GM18517 (cell line): ENCODE results near the gene P2RX4.
"Not testable (repeated sequence)": the region's sequence is repeated elsewhere in the genome, so short reads cannot be mapped to it uniquely, and the experiment has no call there.

Experiments used
- ATAC-seq: cut with Tn5 transposase; IDR thresholded peaks from one replicate; pipeline ENCODE4 v1.9.1; 2021; ENCODE audit warnings: mild to moderate bottlenecking, moderate library complexity; ENCODE audit not compliant: unreplicated experiment

The P2RX4 gene

DNA sequence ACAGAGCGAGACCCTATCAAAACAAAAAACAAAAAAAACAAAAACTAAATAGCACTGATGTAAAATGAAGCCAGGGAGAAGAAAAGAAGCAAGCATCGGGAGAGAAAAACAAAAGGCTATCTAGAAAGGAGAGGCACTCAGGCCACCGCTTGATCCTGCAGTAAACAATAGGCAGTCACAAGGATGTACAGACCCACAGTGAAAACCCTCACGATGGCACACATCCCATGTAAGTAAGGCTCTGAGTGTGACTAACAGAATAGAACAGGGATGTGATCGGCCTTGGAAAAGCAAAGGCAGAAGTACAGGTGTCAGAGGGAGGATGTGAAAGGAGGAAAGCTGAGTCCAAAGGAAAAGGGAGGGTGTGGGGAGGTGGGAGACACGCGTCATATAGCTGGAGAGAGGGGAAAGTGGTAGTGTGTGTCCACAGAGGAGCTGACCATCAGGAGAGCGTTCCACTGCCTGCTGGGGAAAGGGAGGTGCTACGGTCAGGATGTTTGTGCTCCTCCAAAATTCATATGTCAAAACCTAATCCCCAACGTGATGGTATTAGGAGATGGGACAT lies 55.1 kb downstream of the P2RX4 start:
- no peak for ATAC-seq

DNA sequence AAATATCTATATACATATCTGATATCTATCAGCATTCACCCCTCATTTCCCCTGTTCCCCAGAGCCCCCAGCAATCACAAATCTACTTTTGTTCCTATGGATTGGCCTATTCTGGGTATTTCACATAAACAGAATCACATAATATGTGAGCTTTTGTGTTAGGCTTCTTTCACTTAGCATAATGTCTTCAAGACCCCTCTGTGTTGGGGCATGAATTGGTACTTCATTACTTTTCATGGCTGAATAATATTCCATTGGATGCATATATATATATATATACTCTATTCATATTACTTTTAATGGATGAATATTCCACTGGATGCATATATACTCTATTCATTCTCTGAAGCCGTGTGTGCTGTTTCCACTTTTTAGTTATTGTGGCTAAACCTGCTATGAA lies 57.9 kb downstream of the P2RX4 start:
- no peak for ATAC-seq

DNA sequence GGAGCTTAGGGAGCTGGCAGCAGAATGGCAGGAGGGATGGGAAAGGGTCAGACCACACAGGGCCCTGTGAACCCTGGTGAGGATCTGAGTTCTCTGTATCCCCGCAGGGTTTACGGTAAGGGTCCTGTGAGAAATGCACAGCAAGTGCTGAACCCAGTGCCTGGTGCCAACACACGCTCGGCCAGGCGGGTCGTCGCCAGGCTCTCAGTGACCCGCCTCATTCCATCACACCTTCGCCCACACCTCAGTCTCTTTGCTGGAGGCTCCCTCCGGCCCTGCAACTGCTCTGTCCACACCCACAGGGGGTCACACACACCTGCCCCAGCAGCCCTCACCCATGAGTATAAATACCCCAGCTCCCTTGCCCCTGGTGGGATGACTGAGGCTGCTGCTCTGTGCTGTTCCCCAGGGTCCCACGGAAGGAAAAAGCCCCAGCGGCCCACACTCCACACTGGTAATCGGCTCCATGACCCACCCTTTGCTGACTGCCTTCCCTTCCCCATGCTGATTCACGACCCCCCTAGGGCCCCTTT lies 63.5 kb downstream of the P2RX4 start:
- ATAC-seq: no peak

DNA sequence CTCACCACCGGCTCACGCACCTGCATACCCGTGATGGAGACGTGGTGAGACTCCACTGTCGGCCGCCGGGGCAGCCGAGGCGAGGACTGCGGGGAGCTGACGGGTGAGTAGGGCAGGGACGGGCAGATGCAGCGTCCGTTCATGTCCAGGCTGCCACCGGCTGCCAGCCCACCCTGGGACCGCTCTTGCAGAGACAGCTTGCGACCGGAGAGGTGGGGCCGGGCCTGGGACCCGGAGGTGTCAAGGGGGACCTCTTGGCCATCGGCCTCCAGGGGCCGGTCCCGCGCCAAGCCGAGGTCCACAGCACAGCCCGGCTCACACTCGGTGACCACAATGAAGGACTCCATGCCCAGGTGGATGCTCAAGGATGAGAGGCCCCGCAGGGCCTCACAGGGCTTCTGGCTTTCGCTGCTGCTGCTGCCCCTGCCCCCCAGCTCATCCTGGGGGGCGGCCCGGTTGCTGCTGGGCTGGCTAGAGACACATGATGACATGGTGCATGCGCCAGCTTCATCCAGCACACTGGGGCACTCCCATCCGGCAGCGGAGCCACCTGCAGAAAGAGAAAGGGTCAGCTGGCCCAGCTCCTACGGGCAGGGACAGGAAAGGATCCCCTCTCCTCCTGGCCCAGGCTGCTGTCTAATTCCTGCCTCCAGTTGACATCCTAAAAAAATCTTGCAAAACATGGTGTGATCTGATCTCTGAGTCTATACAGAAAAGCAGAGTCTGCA lies 64.3 kb downstream of the P2RX4 start:
- ATAC-seq: no peak

DNA sequence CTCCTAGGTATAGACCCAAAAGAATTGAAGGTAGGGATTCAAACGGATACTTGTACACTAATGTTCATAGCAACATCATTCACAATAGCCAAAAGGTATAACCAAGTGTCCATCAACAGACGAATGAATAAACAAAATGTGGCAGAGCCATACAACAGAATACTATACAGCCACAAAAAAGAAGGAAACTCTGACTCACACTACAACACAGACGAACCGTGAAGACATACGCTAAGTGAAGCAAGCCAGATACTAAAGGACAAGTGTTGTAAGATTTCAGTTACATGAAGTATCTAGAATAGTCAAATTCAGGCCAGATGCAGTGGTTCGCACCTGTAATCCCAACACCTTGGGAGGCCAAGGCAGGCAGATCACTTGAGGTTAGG lies 67.4 kb downstream of the P2RX4 start:
- no peak for ATAC-seq

DNA sequence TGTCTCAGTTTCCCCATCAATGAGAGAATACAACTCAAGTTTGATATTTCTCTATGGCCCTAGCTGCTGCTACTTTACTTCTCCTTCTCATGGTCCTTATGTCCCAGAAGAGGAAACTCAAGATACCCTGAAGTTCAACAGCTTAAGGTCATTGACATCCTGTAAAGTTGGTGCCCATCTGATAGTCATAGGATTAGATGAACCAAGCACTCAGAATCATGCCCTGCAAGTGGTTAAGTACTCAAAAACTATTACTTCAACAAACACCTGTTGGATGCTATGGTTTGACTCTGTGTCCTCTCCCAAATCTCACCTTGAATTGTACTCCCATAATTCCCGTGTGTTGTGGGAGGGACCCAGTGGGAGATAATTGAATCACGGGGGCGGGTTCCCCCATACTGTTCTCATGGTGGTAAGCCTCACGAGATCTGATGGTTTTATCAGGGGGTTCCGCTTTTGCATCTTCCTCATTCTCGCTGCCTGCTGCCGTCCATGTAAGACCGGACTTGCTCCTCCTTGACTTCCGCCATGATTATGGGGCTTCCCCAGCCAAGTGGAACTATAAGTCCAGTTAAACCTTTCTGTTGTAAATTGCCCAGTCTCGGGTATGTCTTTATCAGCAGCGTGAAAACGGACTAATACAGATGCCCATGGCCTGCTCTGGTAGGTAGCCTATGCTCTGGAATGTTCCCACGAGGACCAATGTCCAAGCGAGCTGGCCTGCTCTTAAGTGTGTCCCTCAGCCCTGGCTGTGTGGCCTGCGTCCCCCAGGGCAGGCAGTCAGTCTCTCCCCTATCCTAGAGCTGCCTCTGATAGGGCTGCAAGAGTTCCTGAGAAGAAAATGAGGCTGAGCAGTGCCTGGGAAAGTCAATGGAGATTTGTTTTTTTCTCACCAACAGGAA lies 68.5 kb downstream of the P2RX4 start:
- no peak for ATAC-seq

DNA sequence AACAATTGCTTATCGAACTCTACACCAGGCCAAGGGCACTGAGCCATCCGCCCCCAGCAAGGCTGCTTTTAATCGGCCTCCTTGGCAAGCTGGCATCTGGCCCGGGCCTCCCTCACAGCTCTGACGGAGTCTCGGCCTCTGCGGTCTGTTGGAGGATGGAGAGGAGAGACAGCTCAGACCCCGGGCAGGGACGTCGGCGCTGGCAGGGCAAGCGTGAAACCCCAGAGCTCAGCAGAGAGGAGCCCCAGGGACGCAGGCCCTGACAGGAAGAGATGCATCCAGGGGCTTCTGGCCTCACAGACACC lies 69.1 kb downstream of the P2RX4 start:
- ATAC-seq: no peak

DNA sequence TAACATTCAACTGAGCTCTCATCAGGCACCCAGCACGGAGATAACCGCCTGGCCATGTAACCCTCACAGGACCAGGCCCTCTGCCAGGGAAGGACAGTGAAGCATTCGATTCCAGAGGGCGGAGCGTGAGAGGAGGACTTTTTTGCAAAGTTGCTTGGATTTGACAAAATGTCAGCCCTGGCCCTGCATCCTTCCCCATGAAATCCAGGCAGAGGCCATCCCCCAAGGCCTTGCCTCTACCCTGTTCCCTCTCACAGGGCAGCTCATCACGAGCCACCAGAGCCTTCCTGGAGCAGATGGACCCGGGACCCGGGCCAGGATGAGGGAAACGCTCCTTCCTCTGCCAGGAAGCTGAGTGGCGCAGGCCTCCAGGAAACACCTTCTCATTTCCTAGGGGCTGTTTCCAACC lies 69.6 kb downstream of the P2RX4 start:
- no peak for ATAC-seq

DNA sequence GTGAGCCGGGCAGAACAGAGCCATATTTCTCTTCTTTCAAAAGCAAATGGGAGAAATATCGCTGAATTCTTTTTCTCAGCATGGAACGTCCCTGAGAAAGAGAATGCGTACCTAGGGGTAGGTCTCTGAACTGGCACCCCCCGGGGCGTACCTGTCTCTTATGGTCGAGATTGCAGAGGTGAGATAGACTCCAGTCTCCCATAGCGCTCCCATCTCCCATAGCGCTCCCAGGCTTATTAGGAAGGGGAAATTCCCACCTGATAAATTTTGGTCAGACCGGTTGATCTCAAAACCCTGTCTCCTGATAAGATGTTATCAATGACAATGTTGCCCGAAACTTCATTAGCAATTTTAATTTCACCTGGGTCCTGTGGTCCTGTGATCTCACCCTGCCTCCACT lies 70.6 kb downstream of the P2RX4 start:
- not testable (repeated sequence) for ATAC-seq

DNA sequence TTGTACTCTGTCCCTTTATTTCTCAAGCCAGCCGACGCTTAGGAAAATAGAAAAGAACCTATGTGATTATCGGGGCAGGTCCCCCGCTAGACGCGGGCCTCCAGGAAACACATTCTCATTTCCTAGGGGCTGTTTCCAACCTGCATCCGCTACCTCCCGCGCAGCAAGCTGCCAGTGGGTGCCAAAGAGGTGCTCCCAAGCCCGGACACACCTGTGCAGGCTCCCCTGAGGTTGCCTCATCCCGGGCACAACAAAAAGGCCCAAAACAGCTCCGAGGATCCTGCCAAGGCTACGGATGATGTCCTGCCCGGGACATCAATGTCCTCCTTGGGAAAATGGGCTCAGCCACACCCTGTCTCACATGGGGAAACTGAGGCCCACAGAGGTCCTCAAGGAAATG lies 71.2 kb downstream of the P2RX4 start:
- not testable (repeated sequence) for ATAC-seq

DNA sequence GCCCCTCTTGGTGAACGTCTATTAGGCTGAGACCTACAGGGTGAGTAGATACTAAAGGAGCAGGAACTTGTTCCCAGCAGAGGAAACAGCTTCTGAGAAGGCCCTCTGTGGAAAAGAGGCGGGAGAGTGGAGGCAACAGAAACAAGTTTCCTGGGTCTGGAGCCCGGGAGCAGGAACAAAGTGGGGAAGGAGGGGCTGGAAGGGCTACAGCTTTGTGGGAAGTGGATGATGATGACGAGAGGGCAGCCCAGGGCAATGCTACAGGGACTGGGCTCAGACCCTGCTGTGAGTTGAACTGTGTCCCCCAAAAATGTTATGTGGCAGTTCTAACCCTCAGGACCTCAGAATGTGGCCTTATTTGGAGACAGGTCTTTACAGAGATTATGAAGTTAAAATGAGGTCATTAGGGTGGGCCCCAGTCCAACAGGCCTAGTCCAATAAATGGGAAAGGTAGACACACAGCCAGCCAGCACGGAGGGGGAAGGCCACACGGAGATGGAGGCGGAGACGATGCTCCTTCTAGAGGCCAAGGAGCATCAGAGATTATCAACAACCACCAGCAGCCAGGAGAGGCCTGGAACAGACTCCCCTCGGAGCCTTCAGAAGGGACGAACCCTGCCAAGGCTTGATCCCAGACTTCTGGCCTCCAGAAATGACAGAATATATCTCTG lies 72.3 kb downstream of the P2RX4 start:
- no peak for ATAC-seq

DNA sequence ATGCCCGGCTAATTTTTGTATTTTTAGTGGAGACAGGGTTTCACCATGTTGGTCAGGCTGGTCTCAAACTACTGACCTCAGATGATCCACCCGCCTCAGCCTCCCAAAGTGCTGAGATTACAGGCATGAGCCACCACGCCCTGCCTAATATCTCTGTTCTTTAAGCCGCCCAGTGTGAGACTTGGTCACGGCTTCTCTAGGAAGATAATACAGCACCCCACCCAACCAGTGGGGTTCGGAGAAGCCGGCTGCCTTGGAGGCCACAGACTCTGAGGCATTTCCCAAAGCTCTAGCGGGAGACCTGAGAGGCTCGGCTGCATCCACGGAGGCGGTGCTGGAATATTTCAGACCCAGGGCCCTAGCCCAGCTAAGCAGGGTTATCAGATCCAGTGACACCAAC lies 73.0 kb downstream of the P2RX4 start:
- not testable (repeated sequence) for ATAC-seq

DNA sequence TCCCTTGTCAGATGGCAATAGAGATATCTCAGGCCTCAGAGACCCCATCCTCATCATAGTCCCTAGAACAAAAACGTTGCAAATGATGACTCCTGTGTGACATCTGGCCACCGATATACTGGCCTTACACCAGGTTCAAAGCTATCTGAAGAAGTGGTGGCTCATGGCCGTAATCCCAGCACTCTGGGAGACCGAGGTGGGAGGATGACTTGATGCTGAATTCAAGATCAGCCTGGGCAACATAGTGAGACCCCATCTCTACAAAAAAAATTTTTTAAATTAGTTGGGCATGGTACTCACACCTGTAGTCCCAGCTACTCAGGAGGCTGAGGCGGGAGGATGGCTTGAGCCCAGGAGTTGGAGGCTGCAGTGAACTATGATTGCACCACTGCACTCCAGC lies 73.5 kb downstream of the P2RX4 start:
- no peak for ATAC-seq
